ENCODE measurements around the gene FARS2.

- TF ChIP-seq, protein P1, sequence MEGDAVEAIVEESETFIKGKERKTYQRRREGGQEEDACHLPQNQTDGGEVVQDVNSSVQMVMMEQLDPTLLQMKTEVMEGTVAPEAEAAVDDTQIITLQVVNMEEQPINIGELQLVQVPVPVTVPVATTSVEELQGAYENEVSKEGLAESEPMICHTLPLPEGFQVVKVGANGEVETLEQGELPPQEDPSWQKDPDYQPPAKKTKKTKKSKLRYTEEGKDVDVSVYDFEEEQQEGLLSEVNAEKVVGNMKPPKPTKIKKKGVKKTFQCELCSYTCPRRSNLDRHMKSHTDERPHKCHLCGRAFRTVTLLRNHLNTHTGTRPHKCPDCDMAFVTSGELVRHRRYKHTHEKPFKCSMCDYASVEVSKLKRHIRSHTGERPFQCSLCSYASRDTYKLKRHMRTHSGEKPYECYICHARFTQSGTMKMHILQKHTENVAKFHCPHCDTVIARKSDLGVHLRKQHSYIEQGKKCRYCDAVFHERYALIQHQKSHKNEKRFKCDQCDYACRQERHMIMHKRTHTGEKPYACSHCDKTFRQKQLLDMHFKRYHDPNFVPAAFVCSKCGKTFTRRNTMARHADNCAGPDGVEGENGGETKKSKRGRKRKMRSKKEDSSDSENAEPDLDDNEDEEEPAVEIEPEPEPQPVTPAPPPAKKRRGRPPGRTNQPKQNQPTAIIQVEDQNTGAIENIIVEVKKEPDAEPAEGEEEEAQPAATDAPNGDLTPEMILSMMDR (IDR thresholded peaks at IDR 0.05), result no peak
- TF ChIP-seq POLR2A (IDR thresholded peaks at IDR 0.05), result no peak
Measured at GRCh38 chr6:5469101-5469846, 208.0 kb downstream of the FARS2 start.

Data from esophagus squamous epithelium (tissue), 4 donors.